ENCODE measurements around the gene CHST12. TPM values are rescaled to one million over a fixed set of nuclear protein-coding genes. Genes with fewer than 3 reads are reported as not detected.

Gene CHST12
- total RNA-seq, 6 experiments from 2014 or later = 3.0 to 7.9 (median 5.7) TPM

GRCh38 chr7:2371329-2371728 lies 32.1 kb upstream of the CHST12 start:
- Histone ChIP-seq H3K27me3 (no peaks in the 10 kb centered on the region), H3K27ac (no peak overlapping the region), H3K4me3 (no peak overlapping the region), H3K9me3 (no peaks in the 10 kb centered on the region), H3K36me3 (peaks cover 0 to 95% (median 64%) of the 10 kb centered on the region in 4 donors), H3K4me1 (peaks cover 0 to 41% (median 0%) of the 10 kb centered on the region in 4 donors)
- DNase-seq = no peak
- 94% methylated on average over 5 of the region's 8 CpGs for WGBS (ENCODE audit: insufficient coverage, low coverage, low lambda C conversion rate, missing lambda C conversion rate)
- intact Hi-C loops (cut with DNase I) = no loop called here
- no peak for ATAC-seq
- TF ChIP-seq POLR2A (IDR thresholded peaks at IDR 0.05) (no peak), CTCF (IDR thresholded peaks at IDR 0.05) (no peak)

- ATAC-seq (no peak), DNase-seq (no peak)
- Histone ChIP-seq H3K27ac (peak overlapping the region in 1 of 3 donors; percentile 69), H3K4me3 (no peak overlapping the region), H3K4me1 (peaks cover 0 to 51% (median 0%) of the 10 kb centered on the region in 4 donors), H3K9me3 (no peaks in the 10 kb centered on the region), H3K36me3 (peaks cover 0 to 81% (median 60%) of the 10 kb centered on the region in 4 donors), H3K27me3 (no peaks in the 10 kb centered on the region)
- no peak for TF ChIP-seq CTCF (IDR thresholded peaks at IDR 0.05)
- TF ChIP-seq POLR2A (IDR thresholded peaks at IDR 0.05) = no peak
- WGBS (ENCODE audit: insufficient coverage, low coverage, low lambda C conversion rate, missing lambda C conversion rate) = 89% methylated on average over 5 of the region's 14 CpGs
- intact Hi-C loops (cut with DNase I) = no loop called here
Measured at GRCh38 chr7:2372724-2373123, 30.7 kb upstream of the CHST12 start.

GRCh38 chr7:2373124-2373556 lies 30.3 kb upstream of the CHST12 start:
- Histone ChIP-seq H3K9me3 (no peaks in the 10 kb centered on the region), H3K36me3 (peaks cover 0 to 78% (median 59%) of the 10 kb centered on the region in 4 donors), H3K4me3 (no peak overlapping the region), H3K4me1 (peaks cover 0 to 51% (median 0%) of the 10 kb centered on the region in 4 donors), H3K27ac (peak overlapping the region in 1 of 3 donors; percentile 69), H3K27me3 (no peaks in the 10 kb centered on the region)
- peak; percentile 65 to 88 (median 83) for DNase-seq
- TF ChIP-seq CTCF (IDR thresholded peaks at IDR 0.05) (peak in 1 of 4 donors; percentile 16), POLR2A (IDR thresholded peaks at IDR 0.05) (no peak)
- intact Hi-C loops (cut with DNase I) = no loop called here
- peak; percentile 66 to 81 (median 76) for ATAC-seq
- WGBS (ENCODE audit: insufficient coverage, low coverage, low lambda C conversion rate, missing lambda C conversion rate) = 84% methylated on average over 6 of the region's 14 CpGs

- WGBS (ENCODE audit: insufficient coverage, low coverage, low lambda C conversion rate, missing lambda C conversion rate) = 90% methylated on average over 2 of the region's 7 CpGs
- no peak for ATAC-seq
- H3K36me3 ChIP-seq = peaks cover 0 to 75% (median 59%) of the 10 kb centered on the region in 4 donors
Measured at GRCh38 chr7:2373646-2374045, 29.8 kb upstream of the CHST12 start.

More at GRCh38 chr7:2373646-2374045, 29.8 kb upstream of the CHST12 start:
- Histone ChIP-seq H3K9me3 (no peaks in the 10 kb centered on the region), H3K27me3 (no peaks in the 10 kb centered on the region), H3K27ac (peak overlapping the region in 1 of 3 donors; percentile 69), H3K4me3 (no peak overlapping the region), H3K4me1 (peaks cover 0 to 51% (median 0%) of the 10 kb centered on the region in 4 donors)
- intact Hi-C loops (cut with DNase I) = no loop called here
- TF ChIP-seq POLR2A (IDR thresholded peaks at IDR 0.05) (no peak), CTCF (IDR thresholded peaks at IDR 0.05) (no peak)
- no peak for DNase-seq

Measured in right lobe of liver (tissue), 6 donors.